ENCODE results near the gene P2RY2.

- no peak for TF ChIP-seq YY1 (IDR thresholded peaks at IDR 0.05)
- TF ChIP-seq, protein P1, sequence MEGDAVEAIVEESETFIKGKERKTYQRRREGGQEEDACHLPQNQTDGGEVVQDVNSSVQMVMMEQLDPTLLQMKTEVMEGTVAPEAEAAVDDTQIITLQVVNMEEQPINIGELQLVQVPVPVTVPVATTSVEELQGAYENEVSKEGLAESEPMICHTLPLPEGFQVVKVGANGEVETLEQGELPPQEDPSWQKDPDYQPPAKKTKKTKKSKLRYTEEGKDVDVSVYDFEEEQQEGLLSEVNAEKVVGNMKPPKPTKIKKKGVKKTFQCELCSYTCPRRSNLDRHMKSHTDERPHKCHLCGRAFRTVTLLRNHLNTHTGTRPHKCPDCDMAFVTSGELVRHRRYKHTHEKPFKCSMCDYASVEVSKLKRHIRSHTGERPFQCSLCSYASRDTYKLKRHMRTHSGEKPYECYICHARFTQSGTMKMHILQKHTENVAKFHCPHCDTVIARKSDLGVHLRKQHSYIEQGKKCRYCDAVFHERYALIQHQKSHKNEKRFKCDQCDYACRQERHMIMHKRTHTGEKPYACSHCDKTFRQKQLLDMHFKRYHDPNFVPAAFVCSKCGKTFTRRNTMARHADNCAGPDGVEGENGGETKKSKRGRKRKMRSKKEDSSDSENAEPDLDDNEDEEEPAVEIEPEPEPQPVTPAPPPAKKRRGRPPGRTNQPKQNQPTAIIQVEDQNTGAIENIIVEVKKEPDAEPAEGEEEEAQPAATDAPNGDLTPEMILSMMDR (IDR thresholded peaks at IDR 0.05; ENCODE audit: low read depth, low read length, missing input control) = no peak
- no peak for TF ChIP-seq RAD21 (IDR thresholded peaks at IDR 0.05)
- TF ChIP-seq FOXA1 (IDR thresholded peaks at IDR 0.05) = no peak
- TF ChIP-seq, protein P2, sequence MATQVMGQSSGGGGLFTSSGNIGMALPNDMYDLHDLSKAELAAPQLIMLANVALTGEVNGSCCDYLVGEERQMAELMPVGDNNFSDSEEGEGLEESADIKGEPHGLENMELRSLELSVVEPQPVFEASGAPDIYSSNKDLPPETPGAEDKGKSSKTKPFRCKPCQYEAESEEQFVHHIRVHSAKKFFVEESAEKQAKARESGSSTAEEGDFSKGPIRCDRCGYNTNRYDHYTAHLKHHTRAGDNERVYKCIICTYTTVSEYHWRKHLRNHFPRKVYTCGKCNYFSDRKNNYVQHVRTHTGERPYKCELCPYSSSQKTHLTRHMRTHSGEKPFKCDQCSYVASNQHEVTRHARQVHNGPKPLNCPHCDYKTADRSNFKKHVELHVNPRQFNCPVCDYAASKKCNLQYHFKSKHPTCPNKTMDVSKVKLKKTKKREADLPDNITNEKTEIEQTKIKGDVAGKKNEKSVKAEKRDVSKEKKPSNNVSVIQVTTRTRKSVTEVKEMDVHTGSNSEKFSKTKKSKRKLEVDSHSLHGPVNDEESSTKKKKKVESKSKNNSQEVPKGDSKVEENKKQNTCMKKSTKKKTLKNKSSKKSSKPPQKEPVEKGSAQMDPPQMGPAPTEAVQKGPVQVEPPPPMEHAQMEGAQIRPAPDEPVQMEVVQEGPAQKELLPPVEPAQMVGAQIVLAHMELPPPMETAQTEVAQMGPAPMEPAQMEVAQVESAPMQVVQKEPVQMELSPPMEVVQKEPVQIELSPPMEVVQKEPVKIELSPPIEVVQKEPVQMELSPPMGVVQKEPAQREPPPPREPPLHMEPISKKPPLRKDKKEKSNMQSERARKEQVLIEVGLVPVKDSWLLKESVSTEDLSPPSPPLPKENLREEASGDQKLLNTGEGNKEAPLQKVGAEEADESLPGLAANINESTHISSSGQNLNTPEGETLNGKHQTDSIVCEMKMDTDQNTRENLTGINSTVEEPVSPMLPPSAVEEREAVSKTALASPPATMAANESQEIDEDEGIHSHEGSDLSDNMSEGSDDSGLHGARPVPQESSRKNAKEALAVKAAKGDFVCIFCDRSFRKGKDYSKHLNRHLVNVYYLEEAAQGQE (IDR thresholded peaks at IDR 0.05) = no peak
- TF ChIP-seq EGR1 (IDR thresholded peaks at IDR 0.05; ENCODE audit: low read depth in 2 of 2) = no peak
- no peak for TF ChIP-seq RXRA (IDR thresholded peaks at IDR 0.05)
- no peak for TF ChIP-seq SP1 (IDR thresholded peaks at IDR 0.05)
- TF ChIP-seq, protein P3, sequence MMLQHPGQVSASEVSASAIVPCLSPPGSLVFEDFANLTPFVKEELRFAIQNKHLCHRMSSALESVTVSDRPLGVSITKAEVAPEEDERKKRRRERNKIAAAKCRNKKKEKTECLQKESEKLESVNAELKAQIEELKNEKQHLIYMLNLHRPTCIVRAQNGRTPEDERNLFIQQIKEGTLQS (IDR thresholded peaks at IDR 0.05) = no peak
- TF ChIP-seq, protein P4, sequence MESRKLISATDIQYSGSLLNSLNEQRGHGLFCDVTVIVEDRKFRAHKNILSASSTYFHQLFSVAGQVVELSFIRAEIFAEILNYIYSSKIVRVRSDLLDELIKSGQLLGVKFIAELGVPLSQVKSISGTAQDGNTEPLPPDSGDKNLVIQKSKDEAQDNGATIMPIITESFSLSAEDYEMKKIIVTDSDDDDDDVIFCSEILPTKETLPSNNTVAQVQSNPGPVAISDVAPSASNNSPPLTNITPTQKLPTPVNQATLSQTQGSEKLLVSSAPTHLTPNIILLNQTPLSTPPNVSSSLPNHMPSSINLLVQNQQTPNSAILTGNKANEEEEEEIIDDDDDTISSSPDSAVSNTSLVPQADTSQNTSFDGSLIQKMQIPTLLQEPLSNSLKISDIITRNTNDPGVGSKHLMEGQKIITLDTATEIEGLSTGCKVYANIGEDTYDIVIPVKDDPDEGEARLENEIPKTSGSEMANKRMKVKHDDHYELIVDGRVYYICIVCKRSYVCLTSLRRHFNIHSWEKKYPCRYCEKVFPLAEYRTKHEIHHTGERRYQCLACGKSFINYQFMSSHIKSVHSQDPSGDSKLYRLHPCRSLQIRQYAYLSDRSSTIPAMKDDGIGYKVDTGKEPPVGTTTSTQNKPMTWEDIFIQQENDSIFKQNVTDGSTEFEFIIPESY (IDR thresholded peaks at IDR 0.05) = no peak
- no peak for TF ChIP-seq HNF4A (conservative IDR thresholded peaks at IDR 0.05)
- TF ChIP-seq, protein P5, sequence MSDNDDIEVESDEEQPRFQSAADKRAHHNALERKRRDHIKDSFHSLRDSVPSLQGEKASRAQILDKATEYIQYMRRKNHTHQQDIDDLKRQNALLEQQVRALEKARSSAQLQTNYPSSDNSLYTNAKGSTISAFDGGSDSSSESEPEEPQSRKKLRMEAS (IDR thresholded peaks at IDR 0.05) = no peak
- TF ChIP-seq JUND (IDR thresholded peaks at IDR 0.05) = no peak
- TF ChIP-seq TAF1 (conservative IDR thresholded peaks at IDR 0.05) = no peak
Measured at GRCh38 chr11:73176145-73176873, 41.8 kb upstream of the P2RY2 start.

Measured in liver (tissue), 3 donors.